Neural cell (in vitro differentiated cells): ENCODE results near the gene ERICH2. TPM values are rescaled to one million over a fixed set of nuclear protein-coding genes. Genes with fewer than 3 reads are reported as not detected.
A peak's percentile ranks its signal among the peaks of the same experiment; 100 is the strongest.

Experiments
- H2AFZ ChIP-seq: fragments of 200-600, 300-800 bp; sonication (generic), shearing (Covaris generic); 2 replicates; pipeline ENCODE4 v1.6.0; 2014; ENCODE audit warnings: low read depth, mild to moderate bottlenecking, antibody characterized with exemption, low read length, moderate library complexity
- H3F3A ChIP-seq: fragments of 200-600 bp; shearing (Covaris generic); 2 replicates; pipeline ENCODE4 v1.6.1; 2016; ENCODE audit warnings: mild to moderate bottlenecking, moderate library complexity, mixed read lengths, antibody characterized with exemption, low read length; ENCODE audit not compliant: insufficient read depth, poor library complexity, severe bottlenecking
- H3K27ac ChIP-seq: fragments of 200-600, 300-800 bp; sonication (generic), shearing (Covaris generic); 2 replicates; pipeline ENCODE4 v1.5.1; 2014; ENCODE audit warnings: mild to moderate bottlenecking, low read length, moderate library complexity
- H3K27me3 ChIP-seq: fragments of 300-800, 200-600 bp; sonication (generic), shearing (Covaris generic); 2 replicates; pipeline ENCODE4 v1.6.0; 2014; ENCODE audit warnings: mild to moderate bottlenecking, low read depth, low read length, moderate library complexity; ENCODE audit not compliant: insufficient read depth
- H3K36me3 ChIP-seq: fragments of 300-800, 200-600 bp; sonication (generic), shearing (Covaris generic); 2 replicates; pipeline ENCODE4 v1.5.1; 2014; ENCODE audit warnings: mild to moderate bottlenecking, antibody characterized with exemption, low read length, moderate library complexity; ENCODE audit not compliant: insufficient read depth
- H3K4me2 ChIP-seq: fragments of 300-800, 200-600 bp; sonication (generic), shearing (Covaris generic); 2 replicates; pipeline ENCODE4 v1.6.0; 2014; ENCODE audit warnings: mild to moderate bottlenecking, low read length
- H3K4me3 ChIP-seq: fragments of 300-800, 200-600 bp; sonication (generic), shearing (Covaris generic); 2 replicates; pipeline ENCODE4 v1.5.1; 2014; ENCODE audit warnings: mild to moderate bottlenecking, low read length, moderate library complexity
- H3K79me2 ChIP-seq: fragments of 200-600 bp; shearing (Covaris generic); replicated peaks from 2 replicates; pipeline ENCODE4 v1.6.0; 2014; ENCODE audit warnings: mild to moderate bottlenecking, low read length, moderate library complexity; ENCODE audit not compliant: insufficient read depth
- H3K9ac ChIP-seq: fragments of 300-800, 200-600 bp; sonication (generic), shearing (Covaris generic); 2 replicates; pipeline ENCODE4 v1.6.1; 2016; ENCODE audit warnings: mild to moderate bottlenecking, low read length, mixed read lengths
- H3K9me2 ChIP-seq: fragments of 200-600 bp; shearing (Covaris generic); 2 replicates; pipeline ENCODE4 v1.6.1; 2016; ENCODE audit warnings: mild to moderate bottlenecking, low read length, mixed read lengths; ENCODE audit not compliant: insufficient read depth
- H3K9me3 ChIP-seq: fragments of 200-600, 300-800 bp; sonication (generic), shearing (Covaris generic); 2 replicates; pipeline ENCODE4 v1.6.1; 2016; ENCODE audit warnings: mild to moderate bottlenecking, mixed run types, low read length, moderate library complexity, mixed read lengths
- H4K20me1 ChIP-seq: fragments of 200-600 bp; shearing (Covaris generic); 2 replicates; pipeline ENCODE4 v1.6.1; 2016; ENCODE audit warnings: mild to moderate bottlenecking, mixed run types; ENCODE audit not compliant: insufficient read depth
- CTCF ChIP-seq: fragments of 450-650 bp; IDR thresholded peaks from 2 replicates; pipeline ENCODE4 v1.5.1; 2014; ENCODE audit warnings: antibody characterized with exemption, mild to moderate bottlenecking, moderate library complexity; ENCODE audit not compliant: poor library complexity, severe bottlenecking
- EP300 ChIP-seq: fragments of 450-650 bp; conservative IDR thresholded peaks from 2 replicates; pipeline ENCODE4 v1.6.1; 2014; ENCODE audit warnings: antibody characterized with exemption, mild to moderate bottlenecking, moderate library complexity; ENCODE audit not compliant: poor library complexity, severe bottlenecking
- MXI1 ChIP-seq: fragments of 450-650 bp; conservative IDR thresholded peaks from 2 replicates; pipeline ENCODE4 v1.6.1; 2014; ENCODE audit warnings: antibody characterized with exemption, mild to moderate bottlenecking; ENCODE audit not compliant: poor library complexity, severe bottlenecking
- POLR2AphosphoS5 ChIP-seq: IDR thresholded peaks from 2 replicates; pipeline ENCODE4 v1.6.1; 2012
- RAD21 ChIP-seq: fragments of 450-650 bp; conservative IDR thresholded peaks from 2 replicates; pipeline ENCODE4 v1.6.1; 2014; ENCODE audit warnings: antibody characterized with exemption, mild to moderate bottlenecking, moderate library complexity
- REST ChIP-seq: IDR thresholded peaks from 2 replicates; pipeline ENCODE4 v1.6.1; 2012; ENCODE audit warnings: borderline replicate concordance
- SMC3 ChIP-seq: fragments of 450-650 bp; conservative IDR thresholded peaks from 2 replicates; pipeline ENCODE4 v1.6.1; 2014; ENCODE audit warnings: antibody characterized with exemption, mild to moderate bottlenecking, moderate library complexity; ENCODE audit not compliant: poor library complexity
- TAF1 ChIP-seq: IDR thresholded peaks from 2 replicates; pipeline ENCODE4 v1.6.1; 2012; ENCODE audit warnings: low read depth
- polyA plus RNA-seq: library from polyadenylated mRNA; depleted of rRNA; stranded (reverse); fragments of >200 nt; gene quantifications from 2 replicates; pipeline ENCODE4 v1.2.3, GENCODE V29; 2014

The ERICH2 gene
- polyA plus RNA-seq, 1 donor from 2014 or later = 1.3 TPM

- Histone ChIP-seq H3K27ac (peak overlapping the region; percentile 77), H3K27me3 (peaks cover 81% of the 10 kb centered on the region), H3K4me2 (peak overlapping the region; percentile 81), H2AFZ (no peak overlapping the region), H3K9me3 (no peaks in the 10 kb centered on the region), H4K20me1 (no peaks in the 10 kb centered on the region), H3K4me3 (peak overlapping the region; percentile 80), H3K79me2 (no peaks in the 10 kb centered on the region), H3K36me3 (no peaks in the 10 kb centered on the region), H3K9me2 (no peaks in the 10 kb centered on the region), H3K9ac (peak overlapping the region; percentile 77), H3F3A (no peaks in the 10 kb centered on the region)
- TF ChIP-seq REST (no peak), RAD21 (peak; percentile 91), POLR2AphosphoS5 (peak; percentile 35), MXI1 (peak; percentile 39), EP300 (no peak), CTCF (peak; percentile 97), SMC3 (peak; percentile 93), TAF1 (no peak)
Observed at GRCh38 chr2:170815746-170816503, 45.7 kb downstream of the ERICH2 start.

- Histone ChIP-seq H3F3A (no peaks in the 10 kb centered on the region), H3K27ac (peak within 1 kb of the TSS; percentile 77), H3K4me2 (peak within 1 kb of the TSS; percentile 81), H3K27me3 (peaks cover 88% of the 10 kb centered on the region), H3K36me3 (no peaks in the 10 kb centered on the region), H3K9me2 (no peaks in the 10 kb centered on the region), H3K79me2 (no peaks in the 10 kb centered on the region), H3K9ac (peak within 1 kb of the TSS; percentile 77), H4K20me1 (no peaks in the 10 kb centered on the region), H3K4me3 (peak within 1 kb of the TSS; percentile 80), H3K9me3 (no peaks in the 10 kb centered on the region), H2AFZ (peak within 1 kb of the TSS; percentile 18)
- TF ChIP-seq CTCF (no peak), POLR2AphosphoS5 (peak; percentile 76), TAF1 (peak; percentile 58), REST (peak; percentile 77)
Observed at GRCh38 chr2:170816504-170817092, 46.4 kb downstream of the ERICH2 start, which contains the start of gene GAD1. TSS of gene GAD1 (plus strand) at chr2:170816887. CDS start at chr2:170818592, 1,705 bp downstream.
